A549 treated with AZD2906 at 1 μM for 4 hours (cell line): ENCODE measurements around the gene PKHD1. TPM values are rescaled to one million over a fixed set of nuclear protein-coding genes. Genes with fewer than 3 reads are reported as not detected.

Experiments used
- total RNA-seq: library from RNA; stranded (reverse); fragments of 200-300 nt; extraction: Qiagen RNA extraction; gene quantifications from 5 replicates; pipeline ENCODE4 v1.2.3, GENCODE V29; 2022

Gene PKHD1, protein sequence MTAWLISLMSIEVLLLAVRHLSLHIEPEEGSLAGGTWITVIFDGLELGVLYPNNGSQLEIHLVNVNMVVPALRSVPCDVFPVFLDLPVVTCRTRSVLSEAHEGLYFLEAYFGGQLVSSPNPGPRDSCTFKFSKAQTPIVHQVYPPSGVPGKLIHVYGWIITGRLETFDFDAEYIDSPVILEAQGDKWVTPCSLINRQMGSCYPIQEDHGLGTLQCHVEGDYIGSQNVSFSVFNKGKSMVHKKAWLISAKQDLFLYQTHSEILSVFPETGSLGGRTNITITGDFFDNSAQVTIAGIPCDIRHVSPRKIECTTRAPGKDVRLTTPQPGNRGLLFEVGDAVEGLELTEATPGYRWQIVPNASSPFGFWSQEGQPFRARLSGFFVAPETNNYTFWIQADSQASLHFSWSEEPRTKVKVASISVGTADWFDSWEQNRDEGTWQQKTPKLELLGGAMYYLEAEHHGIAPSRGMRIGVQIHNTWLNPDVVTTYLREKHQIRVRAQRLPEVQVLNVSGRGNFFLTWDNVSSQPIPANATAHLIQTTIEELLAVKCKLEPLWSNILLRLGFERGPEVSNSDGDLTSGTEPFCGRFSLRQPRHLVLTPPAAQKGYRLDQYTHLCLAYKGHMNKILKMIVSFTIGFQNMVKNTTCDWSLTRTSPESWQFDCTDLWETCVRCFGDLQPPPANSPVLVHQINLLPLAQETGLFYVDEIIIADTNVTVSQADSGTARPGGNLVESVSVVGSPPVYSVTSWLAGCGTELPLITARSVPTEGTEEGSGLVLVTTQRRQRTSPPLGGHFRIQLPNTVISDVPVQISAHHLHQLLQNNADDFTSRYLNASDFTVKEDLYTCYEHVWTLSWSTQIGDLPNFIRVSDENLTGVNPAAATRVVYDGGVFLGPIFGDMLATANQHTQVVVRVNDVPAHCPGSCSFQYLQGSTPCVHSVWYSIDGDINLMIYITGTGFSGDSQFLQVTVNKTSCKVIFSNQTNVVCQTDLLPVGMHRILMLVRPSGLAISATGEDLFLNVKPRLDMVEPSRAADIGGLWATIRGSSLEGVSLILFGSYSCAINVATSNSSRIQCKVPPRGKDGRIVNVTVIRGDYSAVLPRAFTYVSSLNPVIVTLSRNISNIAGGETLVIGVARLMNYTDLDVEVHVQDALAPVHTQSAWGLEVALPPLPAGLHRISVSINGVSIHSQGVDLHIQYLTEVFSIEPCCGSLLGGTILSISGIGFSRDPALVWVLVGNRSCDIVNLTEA (N-terminal part only)
- not detected in 5 replicates for total RNA-seq

DNA sequence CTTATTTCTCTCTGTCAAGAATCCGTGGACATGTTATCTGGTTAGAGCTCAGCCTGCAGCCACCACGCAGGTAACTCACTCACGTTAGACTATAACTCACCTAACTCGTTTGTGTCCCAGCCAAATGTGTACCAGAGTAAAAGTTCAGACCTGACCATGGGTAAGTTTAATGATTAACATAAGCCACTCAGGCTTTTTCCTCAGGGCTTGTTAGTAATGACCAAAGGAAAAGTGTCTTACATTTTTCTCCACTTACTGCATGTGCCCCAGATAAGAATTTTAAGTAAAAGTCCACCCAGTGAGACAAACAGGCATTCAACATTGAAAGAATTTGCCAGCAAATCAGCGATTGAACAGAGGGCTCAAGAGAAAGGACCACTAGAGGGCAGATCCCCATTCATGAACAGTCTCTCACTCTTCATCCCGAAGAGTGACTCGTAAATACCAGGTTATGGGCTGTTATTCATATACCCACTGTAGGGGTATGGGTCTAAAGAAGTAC is at the start of gene PKHD1:
Gene PKHD1, minus strand, starts transcription at position 116 of the 502 bp plus-strand sequence. CDS start 2,680 bp downstream, outside the sequence.

Other genes starting within 250 kb of the PKHD1 start
- not detected in 5 replicates for gene IL17A, start 98.8 kb upstream of the PKHD1 start, total RNA-seq
- not detected in 5 replicates for gene IL17F, start 156.9 kb upstream of the PKHD1 start, total RNA-seq
- gene MCM3, start 197.1 kb upstream of the PKHD1 start, total RNA-seq = 71.3 to 86.5 TPM (median 75.7 TPM) in 5 replicates